Vagina (tissue), 2 donors: ENCODE measurements around the gene KIF14. TPM values are rescaled to one million over a fixed set of nuclear protein-coding genes. Genes with fewer than 3 reads are reported as not detected.

Source experiments
- DNase-seq, 2 donors: peaks; one replicate each; pipeline ENCODE4 v3.0.0-alpha.2; 2017; ENCODE audit errors: extremely low spot score in 2 of 2
- H3K27ac ChIP-seq: fragments of 200-600 bp; sonication (generic); one replicate; pipeline ENCODE4 v1.5.1; 2019
- H3K27me3 ChIP-seq: fragments of 200-600 bp; sonication (generic); one replicate; pipeline ENCODE4 v1.5.1; 2019
- H3K36me3 ChIP-seq, 2 donors: fragments of 200-600 bp; sonication (generic); one replicate each; pipeline ENCODE4 v1.5.1; 2017 to 2019
- H3K4me1 ChIP-seq: fragments of 200-600 bp; sonication (generic); one replicate; pipeline ENCODE4 v1.5.1; 2019
- H3K4me3 ChIP-seq, 2 donors: fragments of 200-600 bp; sonication (generic); 1 replicate in 1 of 2; 2 replicates in 1 of 2; pipeline ENCODE4 v1.5.1; 2016 to 2019
- H3K9me3 ChIP-seq: fragments of 200-600 bp; sonication (generic); one replicate; pipeline ENCODE4 v1.5.1; 2019
- CTCF ChIP-seq, 3 experiments: fragments of 450-650 bp in 2 of 3; fragments of 200-600 bp in 1 of 3; sonication (generic) in 1 of 3; IDR thresholded peaks; one replicate each; pipeline ENCODE4 v1.5.1; 2017 to 2019; ENCODE audit warnings: antibody characterized with exemption in 3 of 3, mild to moderate bottlenecking in 2 of 3, moderate library complexity in 2 of 3
- POLR2A ChIP-seq, 2 donors: fragments of 450-650 bp; IDR thresholded peaks; one replicate each; pipeline ENCODE4 v1.6.1; 2017; ENCODE audit warnings: antibody characterized with exemption in 2 of 2, mild to moderate bottlenecking in 2 of 2, moderate library complexity in 2 of 2
- POLR2AphosphoS5 ChIP-seq, 2 donors: sonication (generic); formaldehyde crosslinking; IDR thresholded peaks; one replicate each; pipeline ENCODE4 v1.9.0; 2017; ENCODE audit warnings: antibody characterized with exemption in 2 of 2, mild to moderate bottlenecking in 2 of 2, low read depth in 1 of 2; ENCODE audit not compliant: insufficient read depth in 1 of 2
- intact Hi-C: fragments of 100-400 bp; cut with DNase I; formaldehyde crosslinking; loops from one replicate; pipeline ENCODE4 v1.15.1; 2023
- total RNA-seq: library from RNA; depleted of rRNA; stranded (reverse); fragments of >200 nt; gene quantifications from one replicate; pipeline ENCODE4 v1.2.3, GENCODE V29; 2016

The KIF14 gene
- total RNA-seq, 1 donor from 2014 or later, result 0.74 TPM

- H3K27me3 ChIP-seq, result no peaks in the 10 kb centered on the region
- TF ChIP-seq POLR2AphosphoS5 (IDR thresholded peaks at IDR 0.05; ENCODE audit: insufficient read depth in 1 of 2, low read depth in 1 of 2) (no peak), POLR2A (IDR thresholded peaks at IDR 0.05) (no peak), CTCF (IDR thresholded peaks at IDR 0.05) (no peak)
- H3K36me3 ChIP-seq, result peaks cover 0 to 12% of the 10 kb centered on the region in 2 donors
- no peaks in the 10 kb centered on the region for H3K9me3 ChIP-seq
- intact Hi-C loops, result no loop called here
- H3K4me1 ChIP-seq, result peaks cover 53% of the 10 kb centered on the region
- no peak overlapping the region for H3K4me3 ChIP-seq
- H3K27ac ChIP-seq, result no peak overlapping the region
- no peak for DNase-seq
Observed at GRCh38 chr1:200665861-200666260, 45.3 kb upstream of the KIF14 start.

GRCh38 chr1:200660719-200661118 lies 40.2 kb upstream of the KIF14 start:
- H3K27me3 ChIP-seq, result no peaks in the 10 kb centered on the region

GRCh38 chr1:200659269-200659668 lies 38.7 kb upstream of the KIF14 start:
- intact Hi-C loops, result no loop called here
- TF ChIP-seq POLR2AphosphoS5 (IDR thresholded peaks at IDR 0.05; ENCODE audit: insufficient read depth in 1 of 2, low read depth in 1 of 2), result no peak
- TF ChIP-seq CTCF (IDR thresholded peaks at IDR 0.05), result no peak
- TF ChIP-seq POLR2A (IDR thresholded peaks at IDR 0.05), result no peak
- H3K27ac ChIP-seq, result no peak overlapping the region
- H3K36me3 ChIP-seq, result peaks cover 0 to 63% of the 10 kb centered on the region in 2 donors
- peaks cover 22% of the 10 kb centered on the region for H3K4me1 ChIP-seq
- H3K4me3 ChIP-seq, result no peak overlapping the region
- no peak for DNase-seq
- no peaks in the 10 kb centered on the region for H3K9me3 ChIP-seq
- H3K27me3 ChIP-seq, result no peaks in the 10 kb centered on the region

More at GRCh38 chr1:200660719-200661118, 40.2 kb upstream of the KIF14 start:
- no peaks in the 10 kb centered on the region for H3K9me3 ChIP-seq
- H3K4me3 ChIP-seq, result no peak overlapping the region
- H3K36me3 ChIP-seq, result peaks cover 0 to 50% of the 10 kb centered on the region in 2 donors
- DNase-seq, result no peak
- peaks cover 34% of the 10 kb centered on the region for H3K4me1 ChIP-seq
- intact Hi-C loops, result no loop called here
- H3K27ac ChIP-seq, result no peak overlapping the region
- TF ChIP-seq POLR2A (IDR thresholded peaks at IDR 0.05), result no peak
- no peak for TF ChIP-seq POLR2AphosphoS5 (IDR thresholded peaks at IDR 0.05; ENCODE audit: insufficient read depth in 1 of 2, low read depth in 1 of 2)
- TF ChIP-seq CTCF (IDR thresholded peaks at IDR 0.05), result no peak

GRCh38 chr1:200658037-200658818 lies 37.7 kb upstream of the KIF14 start:
- intact Hi-C loops, result no loop called here
- peaks cover 0 to 63% of the 10 kb centered on the region in 2 donors for H3K36me3 ChIP-seq
- peaks cover 11% of the 10 kb centered on the region for H3K4me1 ChIP-seq

More at GRCh38 chr1:200658037-200658818, 37.7 kb upstream of the KIF14 start:
- no peaks in the 10 kb centered on the region for H3K27me3 ChIP-seq
- no peaks in the 10 kb centered on the region for H3K9me3 ChIP-seq
- DNase-seq, result no peak
- no peak for TF ChIP-seq CTCF (IDR thresholded peaks at IDR 0.05)
- TF ChIP-seq POLR2AphosphoS5 (IDR thresholded peaks at IDR 0.05; ENCODE audit: insufficient read depth in 1 of 2, low read depth in 1 of 2), result no peak
- no peak for TF ChIP-seq POLR2A (IDR thresholded peaks at IDR 0.05)
- H3K27ac ChIP-seq, result no peak overlapping the region
- H3K4me3 ChIP-seq, result no peak overlapping the region
